K562 (cell line): Measurements from ENCODE around the gene PMM1. TPM values are rescaled to one million over a fixed set of nuclear protein-coding genes. Genes with fewer than 3 reads are reported as not detected.

Experiments used
- ATAC-seq: fragments of 200-7000 bp; cut with Tn5 transposase; 3 replicates; pipeline ENCODE4 v1.9.1; 2020; ENCODE audit warnings: moderate library complexity
- BruUV-seq: library from RNA; stranded (reverse); fragments of 400-500 nt; replicated peaks from 2 replicates; lab custom pipeline; 2021; lab: Mats Ljungman, UMichigan
- CTCF ChIA-PET: fragments of 300-600 bp; formaldehyde crosslinking; extraction: SDS; loops from one replicate; lab custom pipeline; 2021; ENCODE audit warnings: low intra/inter-chr PET ratio; lab: Yijun Ruan, JAX
- POLR2A ChIA-PET: fragments of 300-600, 350-650 bp; sonication (Branson Sonifier 250); formaldehyde crosslinking; extraction: SDS; loops from one replicate; lab custom pipeline; 2021; ENCODE audit warnings: antibody characterized with exemption, inconsistent platforms; lab: Yijun Ruan, JAX
- DNase-seq, 4 experiments: peaks; one replicate each; pipeline versions ENCODE4 v3.0.0 to v3.0.0-alpha.2; 2011 to 2018; ENCODE audit warnings: low spot score in 3 of 4, mixed read lengths in 3 of 4; ENCODE audit errors: extremely low read depth in 1 of 4
- FAIRE-seq: peaks from 2 replicates; lab custom pipeline; 2011; peaks lifted over from hg19 to GRCh38; lab: Jason Lieb, UNC
- H2AFZ ChIP-seq: 2 replicates; pipeline ENCODE4 v1.6.0; 2011; ENCODE audit warnings: low read depth, low read length, control low read depth, inconsistent platforms
- H3K27ac ChIP-seq: fragments of 200-600 bp; 3 replicates; pipeline ENCODE4 v1.8.0; 2011; ENCODE audit warnings: low read depth, mild to moderate bottlenecking, control low read depth, inconsistent platforms, low read length, moderate library complexity, mixed read lengths; ENCODE audit errors: extremely low read depth
- H3K27me3 ChIP-seq, 2 experiments: fragments of 300-600 bp in 1 of 2; 2 replicates in 1 of 2; 3 replicates in 1 of 2; pipeline versions ENCODE4 v1.6.0 to v1.8.0; 2011; ENCODE audit warnings: inconsistent platforms in 2 of 2, low read length in 2 of 2, mild to moderate bottlenecking in 1 of 2, mixed read lengths in 1 of 2, moderate library complexity in 1 of 2; ENCODE audit not compliant: control insufficient read depth in 2 of 2, insufficient read depth in 2 of 2
- H3K36me3 ChIP-seq: fragments of 300-600 bp; 3 replicates; pipeline ENCODE4 v1.8.0; 2011; ENCODE audit warnings: mild to moderate bottlenecking, low read length, inconsistent platforms; ENCODE audit not compliant: control insufficient read depth, insufficient read depth
- H3K4me1 ChIP-seq, 2 experiments: fragments of 200-600 bp in 1 of 2; replicated peaks in 1 of 2; 2 replicates in 1 of 2; 3 replicates in 1 of 2; pipeline versions ENCODE4 v1.5.1 to v1.8.0; 2011; ENCODE audit warnings: inconsistent platforms in 2 of 2, low read length in 2 of 2, mild to moderate bottlenecking in 1 of 2, mixed read lengths in 1 of 2, moderate library complexity in 1 of 2; ENCODE audit not compliant: control insufficient read depth in 2 of 2, insufficient read depth in 2 of 2
- H3K4me2 ChIP-seq: 2 replicates; pipeline ENCODE4 v1.6.1; 2011; ENCODE audit warnings: low read length, control low read depth, inconsistent platforms, mixed read lengths; ENCODE audit not compliant: insufficient read depth
- H3K4me3 ChIP-seq: fragments of 200-600 bp; sonication (generic), shearing (Covaris generic); 2 replicates; pipeline ENCODE4 v1.5.1; 2016; ENCODE audit warnings: control low read depth, inconsistent platforms
- H3K79me2 ChIP-seq: fragments of 200-600 bp; 3 replicates; pipeline ENCODE4 v1.8.0; 2011; ENCODE audit warnings: low read length, inconsistent platforms; ENCODE audit not compliant: control insufficient read depth, insufficient read depth
- H3K9ac ChIP-seq, 2 experiments: 2 replicates each; pipeline versions ENCODE4 v1.6.0 to v1.6.1; 2011; ENCODE audit warnings: low read depth in 2 of 2, low read length in 2 of 2, control low read depth in 1 of 2, inconsistent platforms in 1 of 2, mild to moderate bottlenecking in 1 of 2, mixed read lengths in 1 of 2; ENCODE audit not compliant: insufficient read depth in 1 of 2
- H3K9me1 ChIP-seq: one replicate; pipeline ENCODE4 v1.6.0; 2011; ENCODE audit warnings: inconsistent platforms, mild to moderate bottlenecking, low read length, moderate library complexity; ENCODE audit not compliant: control insufficient read depth, insufficient read depth
- H3K9me3 ChIP-seq: replicated peaks from 2 replicates; pipeline ENCODE4 v1.5.1; 2011; ENCODE audit warnings: low read depth, low read length, inconsistent platforms; ENCODE audit not compliant: control insufficient read depth, insufficient read depth
- H4K20me1 ChIP-seq: replicated peaks from 2 replicates; pipeline ENCODE4 v1.6.1; 2011; ENCODE audit warnings: low read length, inconsistent platforms, mixed read lengths; ENCODE audit not compliant: control insufficient read depth, insufficient read depth
- KLF6 ChIP-seq: fragments of 250-450 bp; sonication (Bioruptor Pico); IDR thresholded peaks from 2 replicates; pipeline ENCODE4 v1.4.0; 2020; ENCODE audit warnings: mild to moderate bottlenecking, moderate library complexity, borderline replicate concordance
- MAFF ChIP-seq: IDR thresholded peaks from 2 replicates; pipeline ENCODE4 v1.6.1; 2012; ENCODE audit warnings: low read length, improper control_type of control experiment
- MCM2 ChIP-seq: fragments of 450-650 bp; IDR thresholded peaks from 2 replicates; pipeline ENCODE4 v1.6.1; 2017; ENCODE audit warnings: low read depth, mild to moderate bottlenecking
- MCM5 ChIP-seq: fragments of 450-650 bp; IDR thresholded peaks from 2 replicates; pipeline ENCODE4 v1.6.1; 2016; ENCODE audit warnings: low read depth
- NCOA1 ChIP-seq: fragments of 450-650 bp; IDR thresholded peaks from 2 replicates; pipeline ENCODE4 v1.6.1; 2016; ENCODE audit warnings: low read depth
- RAD21 ChIP-seq, 2 experiments: fragments of 250-450 bp in 1 of 2; fragments of 450-650 bp in 1 of 2; sonication (Bioruptor Pico) in 1 of 2; formaldehyde crosslinking in 1 of 2; IDR thresholded peaks in 1 of 2; conservative IDR thresholded peaks in 1 of 2; 2 replicates each; pipeline versions ENCODE4 v1.4.0 to v1.8.0; 2020 to 2022; ENCODE audit warnings: mild to moderate bottlenecking in 2 of 2, moderate library complexity in 1 of 2
- SRF ChIP-seq, 2 experiments: fragments of 250-450, 450-650 bp in 1 of 2; sonication (Bioruptor Pico) in 1 of 2; sonication (generic) in 1 of 2; formaldehyde crosslinking; IDR thresholded peaks; 2 replicates each; pipeline versions ENCODE4 v1.5.0 to v1.5.1; 2020 to 2022; ENCODE audit warnings: mild to moderate bottlenecking in 1 of 2, missing genetic modification reagents in 1 of 2
- SRSF1 ChIP-seq: fragments of 200-400 bp; formaldehyde crosslinking; IDR thresholded peaks from 2 replicates; pipeline ENCODE4 v1.6.1; 2017; ENCODE audit warnings: mild to moderate bottlenecking, low read depth, low read length, moderate library complexity
- STAG1 ChIP-seq: sonication (generic); formaldehyde crosslinking; IDR thresholded peaks from 2 replicates; pipeline ENCODE4 v1.5.0; 2020; ENCODE audit warnings: missing genetic modification reagents, borderline replicate concordance
- TEAD4 ChIP-seq, 2 experiments: sonication (generic) in 1 of 2; formaldehyde crosslinking in 1 of 2; IDR thresholded peaks; 2 replicates each; pipeline versions ENCODE4 v1.6.1 to v1.8.0; 2012 to 2022; ENCODE audit warnings: borderline replicate concordance in 1 of 2, inconsistent platforms in 1 of 2, low read length in 1 of 2, mild to moderate bottlenecking in 1 of 2, missing genetic modification reagents in 1 of 2
- TRIM28 ChIP-seq: fragments of 450-650 bp; IDR thresholded peaks from 2 replicates; pipeline ENCODE4 v1.6.1; 2017
- ZC3H11A ChIP-seq: IDR thresholded peaks from 2 replicates; pipeline ENCODE4 v1.6.1; 2012; ENCODE audit warnings: low read depth, low read length, improper control_type of control experiment
- ZNF75A ChIP-seq: fragments of 450-650 bp; formaldehyde crosslinking; IDR thresholded peaks from 2 replicates; pipeline ENCODE4 v1.4.0; 2020; ENCODE audit warnings: mild to moderate bottlenecking
- WGBS: fragments of 100-300 bp; shearing (Covaris generic); methylation state at CpG from one replicate; pipeline ENCODE4 v1.1.6; 2016; ENCODE audit warnings: low coverage, mixed read lengths; ENCODE audit not compliant: insufficient coverage; ENCODE audit errors: missing lambda C conversion rate; 5-methylcytosine and 5-hydroxymethylcytosine counted together
- in situ Hi-C: fragments of 300-500 bp; cut with MboI; formaldehyde crosslinking; loops from 4 replicates; pipeline ENCODE4 v1.15.0; 2018; ENCODE audit warnings: inconsistent platforms, mixed read lengths
- intact Hi-C: fragments of 100-400 bp; cut with micrococcal nuclease; formaldehyde crosslinking; loops from 2 replicates; pipeline ENCODE4 v1.14.2; 2022
- polyA plus RNA-seq, 8 experiments: library from polyadenylated mRNA; depleted of rRNA in 4 of 8; stranded (reverse) in 5 of 8; unstranded in 3 of 8; fragments of >200 nt; fragmentation: Nextera tagmentation in 2 of 8; fragmentation: Illumina TruSeq in 1 of 8; extraction: Ambion mirVana in 2 of 8; extraction: Trizol in 1 of 8; gene quantifications; 2 replicates each; pipeline versions ENCODE4 v1.2.1 to v1.2.3, GENCODE V29; 2011 to 2014; ENCODE audit warnings: inconsistent platforms in 1 of 8, missing spikeins in 1 of 8
- total RNA-seq, 7 experiments: library from RNA; depleted of rRNA in 6 of 7; stranded (reverse); fragments of >200 nt in 6 of 7; fragmentation: Illumina TruSeq in 2 of 7; extraction: Trizol in 2 of 7; gene quantifications; 2 replicates each; pipeline versions ENCODE4 v1.2.1 to v1.2.3, GENCODE V29; 2011 to 2021; ENCODE audit warnings: low replicate concordance in 1 of 7
- TF ChIP-seq, protein P1 (sequence below): IDR thresholded peaks from 2 replicates; pipeline ENCODE4 v1.6.1; 2011; ENCODE audit warnings: borderline replicate concordance, low read depth, mild to moderate bottlenecking, moderate library complexity, low read length; ENCODE audit not compliant: insufficient read depth, poor library complexity, severe bottlenecking
- TF ChIP-seq, protein P2 (sequence below): IDR thresholded peaks from 2 replicates; pipeline ENCODE4 v1.6.1; 2016; ENCODE audit warnings: missing genetic modification characterization, missing compliant biosample characterization

PMM1 gene
- total and polyA plus RNA-seq, 9 of the 15 experiments (the other 6 are each of a cell fraction or from before 2014, with no cell fraction given), result 10.2 to 31.7 (median 20.3) TPM

DNA sequence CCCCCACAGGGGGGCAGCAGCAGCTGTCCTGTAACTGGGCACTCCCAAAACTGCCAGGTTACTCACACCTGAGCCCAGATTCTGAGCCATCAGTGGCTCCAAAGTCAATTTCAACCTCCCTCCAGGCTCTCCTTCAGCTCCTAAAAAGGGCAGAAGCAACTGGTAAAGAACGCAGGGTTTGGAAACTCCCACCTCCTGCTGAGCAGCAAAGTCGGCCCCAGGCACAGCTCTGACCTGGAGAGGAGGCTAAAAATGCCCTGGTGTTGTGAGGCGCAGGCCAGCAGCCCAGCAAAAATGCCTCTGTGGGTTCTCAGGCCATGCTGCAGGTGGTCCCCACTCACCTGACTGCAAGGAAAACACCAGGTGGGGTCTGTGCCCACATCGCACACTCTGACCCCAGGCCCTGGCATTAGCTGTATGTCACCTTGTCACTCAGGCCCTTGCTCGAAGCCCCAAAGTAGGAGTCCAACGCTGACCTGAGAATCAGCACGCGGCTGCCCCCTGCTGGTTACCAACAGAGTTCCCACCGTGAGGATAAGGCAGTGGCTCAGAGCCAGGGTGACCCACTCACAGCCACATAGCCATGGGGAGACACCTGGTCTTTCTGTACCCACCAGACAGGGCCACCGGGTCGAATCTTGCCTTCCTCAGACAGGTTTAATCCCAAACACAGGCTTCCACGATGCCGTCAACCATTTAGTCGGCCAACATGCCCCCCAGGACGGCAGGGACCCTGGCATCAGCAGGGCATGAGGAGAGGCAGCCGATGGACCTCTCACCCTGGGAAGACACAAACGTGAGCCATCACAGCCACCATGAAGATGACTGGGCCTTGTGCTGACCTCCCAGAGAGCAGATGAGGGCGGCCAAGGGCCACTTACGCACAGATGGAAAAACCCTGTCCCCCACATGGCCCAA is 56.5 kb downstream of the PMM1 start:
- peaks cover 0 to 38% of the 10 kb centered on the region in 2 experiments; a peak in 3 of 5 replicates for H3K4me1 ChIP-seq
- peaks cover 74% of the 10 kb centered on the region; the same call in 2 of the 3 replicates for H3K36me3 ChIP-seq
- POLR2A ChIA-PET, result interaction anchor here (1.1 to 1.6 kb wide), 2 partner anchors 10 to 130 kb away, joined by 3 to 4 read pairs; no protein-coding TSS in a partner anchor
- peaks cover 7% of the 10 kb centered on the region for H4K20me1 ChIP-seq
- H3K9me1 ChIP-seq, result no peaks in the 10 kb centered on the region
- peak; percentile 43 to 81 (median 56) for DNase-seq
- ATAC-seq, result peak; percentile 90
- H3K4me2 ChIP-seq, result no peak overlapping the region
- WGBS, result 51% methylated on average over 15 of the region's 19 CpGs
- intact Hi-C loops, result no loop called here
- H3K27me3 ChIP-seq, result no peaks in the 10 kb centered on the region
- FAIRE-seq, result peak; percentile 85
- no peak overlapping the region for H3K27ac ChIP-seq
- in situ Hi-C loops, result no loop called here
- peaks cover 38% of the 10 kb centered on the region for H3K79me2 ChIP-seq
- CTCF ChIA-PET, result interaction anchor here (1.0 kb wide), 1 partner anchor 15 kb away, joined by 3 read pairs; no protein-coding TSS in a partner anchor
- no TSS peak for BruUV-seq
- H2AFZ ChIP-seq, result no peak overlapping the region
- H3K9me3 ChIP-seq, result no peaks in the 10 kb centered on the region
- H3K9ac ChIP-seq, result peak overlapping the region in 1 of 2 experiments; percentile 50; a peak in 1 of 4 replicates
- no peak overlapping the region for H3K4me3 ChIP-seq
- TF ChIP-seq SRSF1, result no peak
- TF ChIP-seq, protein P1, sequence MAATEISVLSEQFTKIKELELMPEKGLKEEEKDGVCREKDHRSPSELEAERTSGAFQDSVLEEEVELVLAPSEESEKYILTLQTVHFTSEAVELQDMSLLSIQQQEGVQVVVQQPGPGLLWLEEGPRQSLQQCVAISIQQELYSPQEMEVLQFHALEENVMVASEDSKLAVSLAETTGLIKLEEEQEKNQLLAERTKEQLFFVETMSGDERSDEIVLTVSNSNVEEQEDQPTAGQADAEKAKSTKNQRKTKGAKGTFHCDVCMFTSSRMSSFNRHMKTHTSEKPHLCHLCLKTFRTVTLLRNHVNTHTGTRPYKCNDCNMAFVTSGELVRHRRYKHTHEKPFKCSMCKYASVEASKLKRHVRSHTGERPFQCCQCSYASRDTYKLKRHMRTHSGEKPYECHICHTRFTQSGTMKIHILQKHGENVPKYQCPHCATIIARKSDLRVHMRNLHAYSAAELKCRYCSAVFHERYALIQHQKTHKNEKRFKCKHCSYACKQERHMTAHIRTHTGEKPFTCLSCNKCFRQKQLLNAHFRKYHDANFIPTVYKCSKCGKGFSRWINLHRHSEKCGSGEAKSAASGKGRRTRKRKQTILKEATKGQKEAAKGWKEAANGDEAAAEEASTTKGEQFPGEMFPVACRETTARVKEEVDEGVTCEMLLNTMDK, result peak; percentile 45
- no peak for TF ChIP-seq MCM5
- no peak for TF ChIP-seq SRF (CRISPR knock-in tag; IDR thresholded peaks at IDR 0.05)
- TF ChIP-seq TEAD4 (IDR thresholded peaks at IDR 0.05; ENCODE audit: low read length), result no peak
- no peak for TF ChIP-seq TEAD4 (CRISPR knock-in tag; IDR thresholded peaks at IDR 0.05; ENCODE audit: borderline replicate concordance)
- no peak for TF ChIP-seq NCOA1
- peak; percentile 68; the same call in 1 of the 2 replicates for TF ChIP-seq STAG1 (CRISPR knock-in tag)
- TF ChIP-seq, protein P2, sequence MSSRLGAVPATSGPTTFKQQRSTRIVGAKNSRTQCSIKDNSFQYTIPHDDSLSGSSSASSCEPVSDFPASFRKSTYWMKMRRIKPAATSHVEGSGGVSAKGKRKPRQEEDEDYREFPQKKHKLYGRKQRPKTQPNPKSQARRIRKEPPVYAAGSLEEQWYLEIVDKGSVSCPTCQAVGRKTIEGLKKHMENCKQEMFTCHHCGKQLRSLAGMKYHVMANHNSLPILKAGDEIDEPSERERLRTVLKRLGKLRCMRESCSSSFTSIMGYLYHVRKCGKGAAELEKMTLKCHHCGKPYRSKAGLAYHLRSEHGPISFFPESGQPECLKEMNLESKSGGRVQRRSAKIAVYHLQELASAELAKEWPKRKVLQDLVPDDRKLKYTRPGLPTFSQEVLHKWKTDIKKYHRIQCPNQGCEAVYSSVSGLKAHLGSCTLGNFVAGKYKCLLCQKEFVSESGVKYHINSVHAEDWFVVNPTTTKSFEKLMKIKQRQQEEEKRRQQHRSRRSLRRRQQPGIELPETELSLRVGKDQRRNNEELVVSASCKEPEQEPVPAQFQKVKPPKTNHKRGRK (tag), result no peak
- TF ChIP-seq RAD21 (CRISPR knock-in tag; conservative IDR thresholded peaks at IDR 0.05 in 1 of 2, IDR thresholded peaks at IDR 0.05 in 1 of 2), result peak in 1 of 2 experiments; percentile 58; a peak in 2 of 4 replicates
- no peak for TF ChIP-seq MCM2
- no peak for TF ChIP-seq MAFF
- TF ChIP-seq ZC3H11A, result no peak
- TF ChIP-seq TRIM28, result no peak
- TF ChIP-seq KLF6 (CRISPR knock-in tag), result no peak
- no peak for TF ChIP-seq ZNF75A (CRISPR knock-in tag)
